SK-N-SH treated with all-trans-retinoic acid at 6 μM for 48 hours (cell line): ENCODE data around the gene THSD1.

Source experiments
- ATAC-seq: fragments of 200-7000 bp; cut with Tn5 transposase; 3 replicates; pipeline ENCODE4 v1.9.1; 2020; ENCODE audit warnings: mild to moderate bottlenecking, moderate library complexity
- ARNTL ChIP-seq: fragments of 450-650 bp; formaldehyde crosslinking; IDR thresholded peaks from 2 replicates; pipeline ENCODE4 v1.5.0; 2020; ENCODE audit warnings: low read depth, mild to moderate bottlenecking, moderate library complexity, borderline replicate concordance
- BACH2 ChIP-seq: fragments of 250-450 bp; sonication (Bioruptor Pico); IDR thresholded peaks from 2 replicates; pipeline ENCODE4 v1.9.0; 2021; ENCODE audit warnings: mild to moderate bottlenecking, borderline replicate concordance
- CREB5 ChIP-seq: fragments of 250-450 bp; sonication (Bioruptor Pico); IDR thresholded peaks from 2 replicates; pipeline ENCODE4 v1.5.1; 2020; ENCODE audit warnings: low read depth, mild to moderate bottlenecking, moderate library complexity
- CSRNP3 ChIP-seq: fragments of 250-450 bp; sonication (Bioruptor Pico); IDR thresholded peaks from 2 replicates; pipeline ENCODE4 v1.5.1; 2021; ENCODE audit warnings: mild to moderate bottlenecking, moderate library complexity
- ESRRG ChIP-seq: fragments of 250-450 bp; sonication (Bioruptor Pico); IDR thresholded peaks from 2 replicates; pipeline ENCODE4 v1.6.1; 2021; ENCODE audit warnings: mild to moderate bottlenecking
- GLIS3 ChIP-seq: fragments of 250-450 bp; sonication (Bioruptor Pico); IDR thresholded peaks from 2 replicates; pipeline ENCODE4 v1.5.0; 2020; ENCODE audit warnings: mild to moderate bottlenecking, moderate library complexity
- ISL1 ChIP-seq: fragments of 250-450 bp; sonication (Bioruptor Pico); IDR thresholded peaks from 2 replicates; pipeline ENCODE4 v2.1.2; 2022; ENCODE audit warnings: mild to moderate bottlenecking, moderate library complexity
- OSR1 ChIP-seq: fragments of 250-450 bp; sonication (Bioruptor Pico); IDR thresholded peaks from 2 replicates; pipeline ENCODE4 v1.8.0; 2022; ENCODE audit warnings: moderate library complexity, mild to moderate bottlenecking, inconsistent platforms
- PATZ1 ChIP-seq: fragments of 250-450 bp; sonication (Bioruptor Pico); IDR thresholded peaks from 2 replicates; pipeline ENCODE4 v1.8.0; 2020; ENCODE audit warnings: mild to moderate bottlenecking, moderate library complexity, borderline replicate concordance
- POU6F1 ChIP-seq: fragments of 250-450 bp; sonication (Bioruptor Pico); IDR thresholded peaks from 2 replicates; pipeline ENCODE4 v1.8.0; 2021; ENCODE audit warnings: low read depth, mild to moderate bottlenecking, moderate library complexity, borderline replicate concordance
- PPARA ChIP-seq: fragments of 250-450 bp; sonication (Bioruptor Pico); IDR thresholded peaks from 2 replicates; pipeline ENCODE4 v1.5.0; 2020; ENCODE audit warnings: mild to moderate bottlenecking, borderline replicate concordance
- RARB ChIP-seq: fragments of 250-450 bp; sonication (Bioruptor Pico); IDR thresholded peaks from 2 replicates; pipeline ENCODE4 v1.8.0; 2021; ENCODE audit warnings: mild to moderate bottlenecking, moderate library complexity
- SNAI2 ChIP-seq: fragments of 250-450 bp; sonication (Bioruptor Pico); IDR thresholded peaks from 2 replicates; pipeline ENCODE4 v1.5.0; 2020; ENCODE audit warnings: mild to moderate bottlenecking, moderate library complexity
- TCF4 ChIP-seq: fragments of 250-450 bp; sonication (Bioruptor Pico); IDR thresholded peaks from 2 replicates; pipeline ENCODE4 v1.8.0; 2021; ENCODE audit warnings: mild to moderate bottlenecking, moderate library complexity, borderline replicate concordance
- TOX ChIP-seq: fragments of 250-450 bp; sonication (Bioruptor Pico); IDR thresholded peaks from 2 replicates; pipeline ENCODE4 v1.8.0; 2021; ENCODE audit warnings: mild to moderate bottlenecking, moderate library complexity, borderline replicate concordance
- TSHZ2 ChIP-seq: fragments of 250-450 bp; sonication (Bioruptor Pico); IDR thresholded peaks from 2 replicates; pipeline ENCODE4 v1.5.0; 2020; ENCODE audit warnings: mild to moderate bottlenecking, moderate library complexity
- ZC3H10 ChIP-seq: fragments of 250-450 bp; sonication (Bioruptor Pico); IDR thresholded peaks from 2 replicates; pipeline ENCODE4 v1.5.1; 2021; ENCODE audit warnings: mild to moderate bottlenecking, moderate library complexity
- ZFP3 ChIP-seq: fragments of 250-450 bp; sonication (Bioruptor Pico); IDR thresholded peaks from 2 replicates; pipeline ENCODE4 v1.5.0; 2020; ENCODE audit warnings: mild to moderate bottlenecking, moderate library complexity
- ZFP30 ChIP-seq: fragments of 450-650 bp; formaldehyde crosslinking; IDR thresholded peaks from 2 replicates; pipeline ENCODE4 v1.5.0; 2022; ENCODE audit warnings: mild to moderate bottlenecking, moderate library complexity
- ZNF565 ChIP-seq: fragments of 450-650 bp; formaldehyde crosslinking; conservative IDR thresholded peaks from 2 replicates; pipeline ENCODE4 v1.5.0; 2020; ENCODE audit warnings: low read depth, mild to moderate bottlenecking, moderate library complexity
- ZNF70 ChIP-seq: fragments of 450-650 bp; formaldehyde crosslinking; IDR thresholded peaks from 2 replicates; pipeline ENCODE4 v1.5.0; 2020; ENCODE audit warnings: mild to moderate bottlenecking, moderate library complexity
- ZNF8 ChIP-seq: fragments of 450-650 bp; formaldehyde crosslinking; IDR thresholded peaks from 2 replicates; pipeline ENCODE4 v1.5.0; 2020; ENCODE audit warnings: mild to moderate bottlenecking, moderate library complexity

THSD1 gene

GRCh38 chr13:52428295-52428694, 22.3 kb upstream of the THSD1 start:
- TF ChIP-seq TCF4 (CRISPR knock-in tag) (0 out of 2 replicates have a peak, but pooled peaks have one; percentile 7), ZNF70 (peak; percentile 71), BACH2 (CRISPR knock-in tag) (no peak), ESRRG (CRISPR knock-in tag) (no peak), GLIS3 (CRISPR knock-in tag) (no peak), CSRNP3 (no peak), TSHZ2 (no peak)

GRCh38 chr13:52421216-52421615, 15.2 kb upstream of the THSD1 start:
- no peak for ATAC-seq
- TF ChIP-seq BACH2 (CRISPR knock-in tag) (no peak), TOX (CRISPR knock-in tag) (no peak), ARNTL (CRISPR knock-in tag) (no peak), ZNF8 (CRISPR knock-in tag) (no peak), ZC3H10 (CRISPR knock-in tag) (no peak), ZNF70 (no peak), PPARA (CRISPR knock-in tag) (no peak), ZFP30 (no peak), PATZ1 (CRISPR knock-in tag) (no peak), OSR1 (no peak), CREB5 (CRISPR knock-in tag) (no peak), RARB (CRISPR knock-in tag) (no peak), ISL1 (CRISPR knock-in tag) (no peak), ZFP3 (no peak), SNAI2 (CRISPR knock-in tag) (no peak), TSHZ2 (no peak), POU6F1 (no peak), CSRNP3 (no peak), ZNF565 (CRISPR knock-in tag) (no peak)

More at GRCh38 chr13:52428295-52428694, 22.3 kb upstream of the THSD1 start:
- ATAC-seq: no peak
